HepG2 (cell line): ENCODE measurements around the gene TNFRSF13B.

Experiments
- ZNF225 ChIP-seq: sonication (generic); formaldehyde crosslinking; IDR thresholded peaks from 2 replicates; pipeline ENCODE4 v1.4.0; 2020; ENCODE audit warnings: mild to moderate bottlenecking, missing genetic modification reagents
- TF ChIP-seq, protein P1 (sequence below): sonication (generic); formaldehyde crosslinking; IDR thresholded peaks from 2 replicates; pipeline ENCODE4 v1.8.1; 2022; ENCODE audit warnings: low read depth, mild to moderate bottlenecking, missing genetic modification reagents

DNA sequence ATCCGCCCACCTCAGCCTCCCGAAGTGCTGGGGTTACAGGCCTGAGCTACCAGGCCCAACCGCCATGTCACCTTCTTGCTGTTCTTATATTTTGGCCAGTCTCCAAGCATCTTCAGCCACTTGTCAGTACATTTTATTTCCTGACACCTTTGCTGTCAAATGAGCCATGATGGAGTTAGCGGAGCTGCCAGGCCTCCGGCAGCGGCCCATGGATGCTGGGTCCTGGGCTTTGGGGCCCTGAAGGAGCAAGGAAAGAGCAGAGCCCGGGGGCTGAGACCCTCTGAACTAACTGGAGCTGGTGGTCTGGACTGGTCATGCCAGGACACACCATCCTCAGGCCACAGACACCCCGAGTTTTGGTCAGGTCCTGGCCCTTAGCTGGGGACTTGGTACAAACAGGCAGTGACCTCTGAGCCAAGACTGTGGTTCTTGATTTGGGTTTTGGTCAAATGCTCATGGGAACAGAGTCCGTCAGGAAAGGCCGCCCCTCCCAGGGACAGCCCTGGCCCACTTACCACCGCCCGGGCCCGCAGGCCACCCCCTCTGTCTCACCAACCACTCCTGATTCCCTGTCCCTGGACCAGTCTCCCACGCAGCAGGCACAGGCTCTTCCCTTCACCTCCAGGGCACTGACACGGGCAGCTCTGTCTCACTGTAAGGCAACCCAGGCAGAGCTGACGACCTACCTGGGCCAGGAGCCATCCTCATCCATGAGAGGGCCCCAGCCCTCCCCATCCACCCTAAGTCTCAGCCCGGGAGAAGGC, 42.0 kb downstream of the TNFRSF13B start:
- TF ChIP-seq, protein P1, sequence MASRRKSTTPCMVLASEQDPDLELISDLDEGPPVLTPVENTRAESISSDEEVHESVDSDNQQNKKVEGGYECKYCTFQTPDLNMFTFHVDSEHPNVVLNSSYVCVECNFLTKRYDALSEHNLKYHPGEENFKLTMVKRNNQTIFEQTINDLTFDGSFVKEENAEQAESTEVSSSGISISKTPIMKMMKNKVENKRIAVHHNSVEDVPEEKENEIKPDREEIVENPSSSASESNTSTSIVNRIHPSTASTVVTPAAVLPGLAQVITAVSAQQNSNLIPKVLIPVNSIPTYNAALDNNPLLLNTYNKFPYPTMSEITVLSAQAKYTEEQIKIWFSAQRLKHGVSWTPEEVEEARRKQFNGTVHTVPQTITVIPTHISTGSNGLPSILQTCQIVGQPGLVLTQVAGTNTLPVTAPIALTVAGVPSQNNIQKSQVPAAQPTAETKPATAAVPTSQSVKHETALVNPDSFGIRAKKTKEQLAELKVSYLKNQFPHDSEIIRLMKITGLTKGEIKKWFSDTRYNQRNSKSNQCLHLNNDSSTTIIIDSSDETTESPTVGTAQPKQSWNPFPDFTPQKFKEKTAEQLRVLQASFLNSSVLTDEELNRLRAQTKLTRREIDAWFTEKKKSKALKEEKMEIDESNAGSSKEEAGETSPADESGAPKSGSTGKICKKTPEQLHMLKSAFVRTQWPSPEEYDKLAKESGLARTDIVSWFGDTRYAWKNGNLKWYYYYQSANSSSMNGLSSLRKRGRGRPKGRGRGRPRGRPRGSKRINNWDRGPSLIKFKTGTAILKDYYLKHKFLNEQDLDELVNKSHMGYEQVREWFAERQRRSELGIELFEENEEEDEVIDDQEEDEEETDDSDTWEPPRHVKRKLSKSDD (CRISPR knock-in tag): no peak
- TF ChIP-seq ZNF225 (CRISPR knock-in tag): no peak
